CD4-positive, alpha-beta T cell treated with Interleukin-10 for 1 hour (primary cell): ENCODE measurements around the gene TANC1.
"Not testable (repeated sequence)": the region's sequence is repeated elsewhere in the genome, so short reads cannot be mapped to it uniquely, and the experiment has no call there.

ENCODE experiments used
- DNase-seq: peaks from one replicate; pipeline ENCODE4 v3.0.0-alpha.2; 2020

The TANC1 gene

DNA sequence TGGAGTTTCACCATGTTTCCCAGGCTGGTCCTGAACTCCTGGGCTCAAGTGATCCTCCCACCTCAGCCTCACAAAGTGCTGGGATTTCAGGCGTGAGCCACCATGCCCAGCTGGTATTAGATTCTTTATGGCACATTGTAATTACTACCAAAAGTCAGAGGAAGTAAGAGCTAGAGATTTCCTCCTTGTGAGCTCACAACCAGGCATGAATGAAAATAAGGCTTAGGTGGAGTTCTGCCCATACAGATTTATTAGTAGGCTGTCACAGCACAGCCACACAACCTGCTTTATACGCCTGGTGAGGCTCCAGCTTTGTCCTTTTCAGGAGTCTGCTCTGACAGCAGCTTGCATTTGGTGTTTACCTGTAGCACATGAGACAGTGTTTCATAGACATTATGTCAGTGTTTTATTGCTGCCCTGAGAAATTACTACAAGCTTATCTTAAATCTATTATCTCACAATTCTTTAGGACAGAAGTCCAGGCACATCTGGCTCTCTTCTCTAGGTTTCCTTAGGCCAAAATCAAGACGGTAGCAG lies 156.6 kb downstream of the TANC1 start:
- DNase-seq, result no peak

DNA sequence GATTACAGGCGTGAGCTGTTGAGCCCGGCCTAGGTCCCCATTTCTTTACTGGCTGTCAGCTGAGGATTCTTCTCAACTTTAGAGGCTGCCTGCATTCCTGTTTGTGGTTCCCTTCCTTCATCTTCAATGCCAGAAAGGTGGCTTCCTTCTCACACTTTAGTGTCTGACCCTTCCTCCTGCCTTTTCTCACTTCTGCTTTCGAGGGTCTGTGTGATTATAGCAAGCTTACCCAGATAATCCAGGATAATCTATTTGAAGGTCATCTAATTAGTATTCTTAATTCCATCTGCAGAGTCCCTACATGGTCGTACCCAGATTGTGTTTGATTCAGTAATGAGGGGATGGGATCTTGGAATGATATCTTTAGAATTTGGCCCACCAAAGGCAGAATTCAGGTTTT lies 157.4 kb downstream of the TANC1 start:
- DNase-seq, result no peak

DNA sequence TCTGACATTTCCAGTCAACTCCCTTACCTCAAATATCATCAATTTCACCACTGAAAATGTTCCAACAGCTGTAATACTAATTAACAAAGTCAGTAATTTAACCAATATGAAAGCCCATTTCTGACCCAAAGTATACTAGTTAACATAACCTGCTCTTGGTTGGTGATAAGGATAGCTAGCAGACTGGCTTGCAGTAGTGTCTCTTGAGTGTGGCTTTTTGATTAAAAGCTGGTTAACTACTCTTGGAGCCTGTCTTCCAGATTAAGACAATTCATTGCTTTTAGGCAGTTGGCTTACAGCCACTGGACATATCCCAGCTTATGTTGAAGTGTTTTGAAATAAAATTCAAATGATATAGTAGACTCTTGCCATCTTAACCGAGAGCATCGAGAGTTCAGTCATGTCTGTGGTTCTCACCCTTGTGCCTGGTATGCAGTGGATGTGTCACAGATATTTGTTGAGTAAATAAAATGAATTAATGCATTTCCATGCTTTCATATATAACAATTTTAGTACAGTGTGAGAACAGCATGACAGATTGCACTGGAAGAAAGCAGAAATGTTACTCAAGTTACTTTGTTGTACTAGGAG lies 158.1 kb downstream of the TANC1 start:
- no peak for DNase-seq

DNA sequence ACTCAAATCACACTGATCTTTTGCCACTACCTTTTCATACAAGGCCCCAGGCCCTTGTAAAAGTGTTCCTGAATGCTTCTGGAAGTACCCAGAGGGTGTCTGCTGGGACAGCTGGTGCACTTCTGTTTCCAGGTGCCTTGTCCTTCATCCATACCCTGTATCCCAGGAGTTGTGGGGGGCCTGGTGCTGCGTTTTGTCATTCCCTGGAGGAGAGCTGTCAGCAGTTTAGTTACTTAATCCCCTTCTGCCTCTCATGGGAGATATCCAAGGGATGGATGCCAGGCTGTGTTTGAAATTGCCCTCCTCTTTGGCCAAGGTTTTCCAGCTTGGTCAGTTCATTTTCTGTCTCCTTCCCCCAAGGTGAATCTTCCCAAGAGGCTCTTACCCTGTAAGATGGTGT lies 159.8 kb downstream of the TANC1 start:
- no peak for DNase-seq

DNA sequence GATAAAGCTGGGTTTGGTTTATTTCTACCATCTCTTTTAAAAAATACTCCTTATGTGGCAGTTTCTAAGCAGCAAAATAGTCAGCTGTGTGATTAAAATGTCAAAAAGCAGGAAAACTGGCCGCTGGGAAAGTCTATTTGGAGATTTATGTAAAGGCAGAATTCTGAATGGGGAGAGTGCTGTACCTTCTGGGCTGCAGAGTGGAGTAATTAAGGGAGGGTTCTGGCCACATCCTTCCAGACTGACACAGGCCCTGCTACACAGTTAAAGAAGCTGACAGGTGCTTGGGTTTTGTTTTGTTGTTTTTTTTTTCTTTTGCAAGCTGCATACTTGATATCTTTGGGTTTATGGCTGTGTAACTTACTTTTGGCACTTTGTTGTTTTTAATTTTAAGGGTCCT lies 160.8 kb downstream of the TANC1 start:
- DNase-seq, result no peak

DNA sequence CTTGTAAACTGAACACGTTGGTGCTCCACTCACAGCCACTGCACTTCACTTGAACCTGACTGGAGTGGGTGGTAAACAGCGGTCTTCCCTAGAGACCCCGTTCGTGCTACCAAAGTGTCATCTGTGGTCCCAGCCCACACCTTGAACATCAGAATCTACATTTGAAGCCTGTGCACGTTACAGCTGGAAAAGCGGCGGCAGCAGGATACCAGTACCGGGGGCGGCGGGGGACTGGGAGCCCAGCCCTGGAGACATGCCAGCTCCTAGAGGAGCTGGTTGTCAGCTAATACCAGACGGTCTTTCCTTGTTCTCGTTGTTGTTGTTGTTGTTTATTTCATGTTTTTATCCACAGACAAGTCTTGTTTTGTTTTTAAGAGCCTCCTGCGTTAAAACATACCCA lies 161.4 kb downstream of the TANC1 start:
- no peak for DNase-seq

DNA sequence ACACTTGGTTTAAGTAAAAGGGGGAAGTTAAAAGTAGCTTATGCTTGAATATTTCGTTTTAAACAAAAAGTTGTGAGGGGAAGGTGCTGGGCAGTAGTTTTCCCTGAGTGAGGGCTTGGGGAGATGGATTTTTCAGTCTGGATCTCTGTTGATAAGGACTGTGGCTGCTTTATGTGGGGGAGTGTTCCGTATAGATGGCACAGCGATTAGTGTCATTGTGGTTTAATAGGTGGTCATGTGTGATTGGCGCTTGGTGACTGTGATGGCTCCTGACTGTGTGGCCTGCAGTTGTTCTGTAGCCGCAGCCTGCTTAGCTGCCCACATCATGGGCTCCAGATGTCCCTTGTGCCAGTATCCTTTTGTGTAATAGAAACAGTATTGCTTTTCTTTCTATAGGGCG lies 161.9 kb downstream of the TANC1 start:
- no peak for DNase-seq

DNA sequence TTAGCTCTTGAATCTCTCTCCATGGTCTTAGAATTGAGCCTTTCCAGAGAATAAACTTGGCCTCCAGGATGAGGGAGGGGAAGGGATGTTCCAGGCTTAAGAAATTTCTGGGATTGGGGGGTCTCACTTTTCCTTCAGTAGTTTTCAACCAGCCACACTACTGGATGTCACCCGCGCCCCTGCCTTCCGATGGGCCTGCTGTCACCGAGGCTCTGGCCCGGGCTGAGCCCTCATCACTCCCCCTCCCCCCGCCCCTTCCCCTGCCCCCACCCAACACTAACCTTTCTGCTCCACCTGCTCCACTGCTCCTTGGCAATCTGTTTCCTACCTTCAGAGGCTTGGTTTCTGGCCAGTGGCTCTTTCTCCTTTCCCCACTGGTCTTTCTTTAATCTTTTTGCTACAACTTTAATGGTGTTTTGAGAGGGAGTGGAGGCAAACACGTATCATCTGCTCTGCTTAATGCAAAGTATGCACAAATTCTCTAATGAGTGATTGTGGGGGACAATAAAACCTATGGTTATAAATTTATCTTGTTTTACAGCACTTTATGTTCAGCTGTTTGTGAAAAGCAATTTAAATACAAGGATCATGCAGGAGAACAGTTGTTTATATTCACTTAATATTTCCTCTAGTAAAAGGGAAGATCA lies 162.9 kb downstream of the TANC1 start:
- no peak for DNase-seq

DNA sequence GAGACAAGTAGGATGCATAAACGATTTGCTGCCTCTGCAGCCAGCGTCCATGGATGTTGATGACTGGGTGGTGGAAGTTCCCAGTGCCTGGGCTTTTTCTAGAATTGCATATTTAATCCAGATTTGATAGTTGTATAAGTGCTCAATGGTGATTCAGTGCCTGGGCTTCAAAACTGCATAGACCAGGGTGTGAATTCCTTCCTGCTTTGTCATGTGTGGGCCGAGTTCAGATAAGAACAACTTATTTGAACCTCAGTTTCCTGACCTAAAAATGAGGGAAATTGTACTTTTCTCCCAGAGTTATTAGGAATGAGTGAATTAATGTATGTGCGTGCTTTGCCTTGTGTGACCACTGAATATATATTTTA lies 163.5 kb downstream of the TANC1 start:
- no peak for DNase-seq

DNA sequence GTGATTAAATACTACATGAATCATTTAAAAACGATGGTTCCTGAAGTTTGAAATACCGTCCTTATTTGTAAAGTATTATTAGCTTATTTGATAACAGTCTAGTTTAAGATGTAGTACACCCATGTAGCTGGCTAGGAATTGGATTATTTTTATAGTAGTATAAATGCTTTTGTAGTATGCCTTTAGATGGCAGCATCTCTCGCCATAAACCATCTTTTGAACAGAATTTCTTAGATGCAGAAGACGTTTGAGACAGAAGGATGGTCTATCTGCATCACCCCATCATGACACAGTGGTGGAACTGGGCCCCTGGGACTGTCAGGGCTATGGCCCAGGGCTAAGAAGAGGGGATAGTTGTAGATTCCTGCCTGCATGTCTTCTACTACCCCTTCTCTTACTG lies 165.4 kb downstream of the TANC1 start:
- DNase-seq, result peak; percentile 19

DNA sequence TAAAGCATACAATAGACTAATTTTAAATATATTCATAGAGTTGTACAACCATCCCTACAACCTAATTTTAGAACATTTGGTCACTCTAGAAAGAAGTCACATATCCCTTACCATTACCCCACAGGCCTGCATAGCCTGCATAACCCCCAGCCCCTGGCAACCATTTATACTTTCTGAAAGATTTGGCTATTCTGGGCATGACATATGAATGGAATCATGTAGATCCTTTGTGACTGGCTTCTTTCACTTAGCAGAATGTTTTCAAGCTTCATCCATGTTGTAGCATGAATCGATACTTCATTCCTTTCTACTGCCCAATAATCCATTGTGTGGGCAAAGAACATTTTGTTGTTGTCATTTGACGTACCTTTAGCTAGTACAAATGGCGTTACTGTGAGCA lies 166.5 kb downstream of the TANC1 start:
- DNase-seq, result no peak

DNA sequence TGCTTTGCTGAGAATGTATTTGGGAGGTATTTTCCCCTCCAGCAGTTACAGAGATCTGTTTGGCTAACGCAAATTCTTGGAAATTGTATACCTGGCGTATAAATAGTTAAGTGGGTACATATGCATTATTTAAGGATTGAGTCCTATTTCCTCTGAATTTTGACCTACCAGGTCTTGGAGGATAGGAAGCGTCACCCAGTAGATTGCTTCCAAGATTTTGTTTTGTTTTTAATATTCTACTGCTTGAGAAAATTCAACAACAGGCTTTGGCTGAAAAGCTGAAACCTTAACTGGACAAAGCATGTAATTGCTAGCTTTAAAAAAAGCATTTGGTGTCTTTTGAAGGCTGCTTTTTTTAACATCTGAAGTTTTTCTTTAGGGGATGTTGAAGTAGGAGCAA lies 168.0 kb downstream of the TANC1 start:
- no peak for DNase-seq

DNA sequence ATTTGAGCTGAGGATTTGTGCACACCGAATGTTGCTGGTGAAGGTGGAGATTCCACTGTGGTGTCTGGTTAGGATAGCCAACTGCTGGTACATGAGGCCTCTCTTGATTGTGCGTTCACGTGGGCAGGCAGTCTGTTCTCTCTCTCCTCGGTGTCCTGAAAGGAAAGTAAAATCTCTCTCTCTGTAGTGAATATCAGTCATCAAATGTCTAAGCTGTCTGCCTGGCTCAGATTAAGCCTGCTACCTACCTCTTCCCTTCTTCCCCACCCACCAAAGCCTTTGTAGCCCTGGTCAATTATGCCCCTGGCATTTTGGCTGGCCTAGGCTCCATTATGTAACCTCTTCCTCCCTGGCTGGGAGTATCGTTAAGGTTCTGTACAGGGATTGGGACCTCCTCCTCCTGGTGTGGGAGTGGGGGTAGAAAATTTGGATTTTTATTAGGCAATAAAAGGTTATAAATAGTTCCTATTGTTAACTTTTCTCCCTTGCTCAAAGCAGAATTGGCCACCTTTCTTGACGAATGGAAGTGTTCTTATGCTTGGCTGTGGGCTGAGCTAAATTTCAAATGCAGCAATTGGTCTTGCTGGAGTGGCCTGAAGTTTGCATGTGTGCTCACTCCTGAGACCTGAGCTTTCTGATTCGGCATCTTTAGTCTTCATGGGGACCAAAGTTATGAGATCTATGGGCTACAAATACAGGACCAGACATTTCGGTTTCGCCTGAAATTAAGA lies 169.2 kb downstream of the TANC1 start:
- no peak for DNase-seq

DNA sequence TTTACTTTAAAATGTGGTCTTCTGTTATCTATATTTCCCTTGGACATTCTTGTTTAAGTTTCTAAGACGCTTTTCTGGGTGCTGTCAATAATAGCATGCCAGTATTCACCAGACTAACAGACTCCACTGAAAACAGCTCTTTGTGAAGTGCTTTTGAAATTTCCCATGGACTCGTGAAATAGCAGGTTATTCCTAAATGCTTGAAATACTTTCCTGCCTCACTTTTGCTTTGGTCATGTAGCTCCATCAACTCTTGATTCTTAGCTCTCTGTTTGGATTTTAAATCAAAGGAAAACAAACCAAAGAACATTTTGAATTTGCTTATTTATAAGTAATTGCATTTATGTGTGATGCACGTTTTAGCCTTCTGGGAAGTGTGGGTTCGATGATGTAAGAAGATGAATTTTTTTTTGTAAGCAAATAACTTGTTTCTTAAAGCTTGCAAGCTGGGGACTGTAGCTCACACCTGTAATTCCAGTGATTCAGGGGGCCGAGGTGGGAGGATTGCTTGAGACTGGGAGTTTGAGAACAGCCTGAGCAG lies 170.3 kb downstream of the TANC1 start:
- DNase-seq, result no peak

DNA sequence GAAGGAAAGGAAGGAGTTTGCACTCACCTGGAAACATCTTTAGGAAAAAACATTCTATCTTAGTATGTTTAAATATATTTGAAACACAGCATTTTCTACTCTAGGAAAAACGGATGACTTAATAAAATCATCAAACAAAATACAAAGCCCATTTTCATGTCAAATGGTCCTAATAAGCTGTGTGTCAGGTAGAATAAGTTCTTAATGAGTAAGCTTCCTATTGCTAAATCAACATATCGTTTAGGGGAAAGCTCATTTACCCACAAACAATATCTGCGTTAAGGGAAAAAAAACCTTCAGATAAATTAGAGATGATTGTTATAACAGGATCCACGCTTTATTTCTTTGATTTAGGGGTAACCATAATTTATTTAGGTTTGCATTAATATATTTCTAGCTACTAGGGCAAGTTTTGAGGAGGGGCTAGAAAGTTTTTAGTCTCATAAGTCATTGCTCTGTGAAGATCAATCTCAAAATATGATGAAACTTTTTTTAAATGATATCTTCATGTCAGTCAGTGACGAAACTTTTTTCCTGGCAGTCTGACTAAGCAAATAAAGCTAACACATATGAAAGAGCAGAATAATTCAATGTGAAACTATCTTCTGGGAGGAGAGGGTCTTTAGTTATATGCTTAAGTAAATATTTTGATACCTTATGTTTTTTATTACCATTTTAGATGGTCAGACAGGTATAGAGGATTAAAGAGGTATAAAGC lies 170.9 kb downstream of the TANC1 start:
- DNase-seq, result no peak

DNA sequence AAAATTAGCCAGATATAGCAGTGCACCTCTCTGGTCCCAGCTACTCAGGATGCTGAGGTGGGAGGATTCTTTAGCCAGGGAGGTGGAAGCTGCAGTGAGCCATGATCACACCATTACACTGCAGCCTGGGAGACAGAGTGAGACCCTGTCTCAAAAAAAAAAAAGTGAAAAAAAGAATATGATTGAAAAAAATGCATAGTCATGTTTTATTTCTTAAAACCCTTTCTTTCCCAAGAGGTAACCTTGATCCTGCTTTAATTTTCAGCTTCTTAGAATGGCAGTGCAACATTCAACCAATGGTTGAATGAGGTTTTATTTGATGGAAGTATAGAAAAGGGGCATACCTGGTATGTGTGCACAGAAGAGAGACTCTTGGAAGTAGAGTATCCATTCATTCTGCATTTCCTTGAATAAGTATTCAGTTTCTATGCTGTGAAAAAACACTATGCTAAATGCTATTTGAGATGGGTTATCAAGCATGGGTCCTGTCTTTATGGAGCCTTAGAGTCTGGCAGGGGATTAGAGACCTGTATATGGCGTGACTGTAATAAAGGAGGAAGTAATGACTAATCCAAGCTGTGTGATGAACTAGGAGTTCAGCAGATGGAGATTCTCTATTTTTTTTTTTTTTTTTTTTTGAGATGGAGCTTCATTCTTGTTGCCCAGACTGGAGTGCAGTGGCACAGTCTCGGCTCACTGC lies 171.8 kb downstream of the TANC1 start:
- no peak for DNase-seq

DNA sequence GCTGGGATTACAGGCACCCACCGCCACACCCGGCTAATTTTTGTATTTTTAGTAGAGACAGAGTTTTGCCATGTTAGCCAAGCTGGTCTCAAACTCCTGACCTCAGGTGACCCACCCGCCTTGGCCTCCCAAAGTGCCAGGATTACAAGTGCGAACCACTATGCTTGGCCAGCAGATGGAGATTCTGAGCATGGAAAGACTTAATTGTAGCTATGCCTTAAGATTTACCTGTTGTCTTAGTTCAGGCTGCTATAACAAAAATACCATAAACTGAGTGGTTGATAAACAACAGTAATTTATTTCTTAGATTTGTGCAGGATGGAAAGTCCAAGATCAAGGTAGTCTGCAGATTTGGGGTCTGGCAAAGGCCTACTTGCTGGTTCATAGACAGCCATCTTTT lies 172.4 kb downstream of the TANC1 start:
- DNase-seq, result not testable (repeated sequence)

DNA sequence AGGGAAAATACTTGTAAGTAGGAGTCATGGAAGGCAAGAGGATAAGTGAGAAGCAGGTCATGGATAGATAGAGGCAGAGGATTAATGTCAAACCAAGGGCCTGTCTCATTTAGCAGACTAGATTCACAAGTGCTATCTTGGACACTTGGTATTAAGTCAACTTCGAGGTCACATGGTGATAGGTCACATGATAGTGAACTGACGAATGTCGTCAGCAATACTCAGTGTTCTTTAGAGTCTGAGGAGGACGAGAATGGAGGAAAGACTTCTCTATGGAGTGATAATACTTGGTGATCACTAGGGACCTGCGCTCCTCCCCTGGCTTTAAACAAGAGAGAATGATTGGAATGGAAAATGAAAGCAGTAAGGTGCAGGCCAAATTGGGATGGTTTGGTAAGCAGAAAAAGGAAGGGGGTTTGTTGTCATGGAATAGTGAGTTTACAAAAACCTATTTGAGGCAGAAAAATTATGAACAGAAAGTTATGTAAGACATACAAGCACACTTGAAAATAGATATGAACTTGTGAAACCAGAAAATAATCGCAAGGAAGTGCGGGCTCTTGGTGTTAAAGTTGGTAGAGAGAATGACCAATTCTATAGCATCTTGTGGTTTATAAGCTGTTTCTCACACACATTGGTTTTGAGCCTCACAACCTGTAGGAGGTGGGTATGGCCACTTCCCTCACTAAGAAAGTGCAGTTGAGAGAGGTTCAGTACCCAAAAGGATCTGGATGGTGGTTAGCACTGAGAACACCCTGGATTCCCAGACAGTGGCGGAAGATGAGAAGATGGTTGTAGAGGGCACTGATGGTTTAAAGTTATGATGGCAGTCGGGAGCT lies 176.6 kb downstream of the TANC1 start:
- DNase-seq, result peak; percentile 47

DNA sequence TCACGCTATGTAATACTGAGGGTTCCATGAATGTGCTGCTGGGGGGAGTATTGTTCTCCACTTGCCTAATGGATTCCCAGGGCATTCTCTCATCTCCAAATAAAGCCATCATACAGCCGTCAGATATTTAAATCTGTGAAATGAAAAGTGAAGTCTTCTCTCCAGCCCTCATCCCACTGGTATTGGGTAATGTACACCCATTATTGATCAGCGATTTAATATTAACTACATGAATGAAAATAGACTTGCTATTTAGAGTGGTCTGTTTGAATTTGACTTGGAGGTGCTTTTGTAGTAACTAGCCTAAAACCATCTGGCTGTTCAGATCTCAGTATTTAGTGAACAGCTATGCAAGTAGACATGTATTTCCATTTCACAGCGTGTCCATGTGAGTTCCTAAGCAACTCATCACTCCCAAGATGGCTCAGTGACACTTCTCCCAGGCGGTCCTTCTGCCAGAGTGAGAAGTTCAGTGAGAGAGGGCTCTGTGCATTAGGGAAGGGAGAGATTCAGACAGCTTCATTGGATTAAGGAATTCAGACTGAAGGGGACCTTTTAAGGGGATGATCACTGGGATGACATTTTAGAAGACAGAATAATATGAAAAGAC lies 177.4 kb downstream of the TANC1 start:
- DNase-seq, result no peak

DNA sequence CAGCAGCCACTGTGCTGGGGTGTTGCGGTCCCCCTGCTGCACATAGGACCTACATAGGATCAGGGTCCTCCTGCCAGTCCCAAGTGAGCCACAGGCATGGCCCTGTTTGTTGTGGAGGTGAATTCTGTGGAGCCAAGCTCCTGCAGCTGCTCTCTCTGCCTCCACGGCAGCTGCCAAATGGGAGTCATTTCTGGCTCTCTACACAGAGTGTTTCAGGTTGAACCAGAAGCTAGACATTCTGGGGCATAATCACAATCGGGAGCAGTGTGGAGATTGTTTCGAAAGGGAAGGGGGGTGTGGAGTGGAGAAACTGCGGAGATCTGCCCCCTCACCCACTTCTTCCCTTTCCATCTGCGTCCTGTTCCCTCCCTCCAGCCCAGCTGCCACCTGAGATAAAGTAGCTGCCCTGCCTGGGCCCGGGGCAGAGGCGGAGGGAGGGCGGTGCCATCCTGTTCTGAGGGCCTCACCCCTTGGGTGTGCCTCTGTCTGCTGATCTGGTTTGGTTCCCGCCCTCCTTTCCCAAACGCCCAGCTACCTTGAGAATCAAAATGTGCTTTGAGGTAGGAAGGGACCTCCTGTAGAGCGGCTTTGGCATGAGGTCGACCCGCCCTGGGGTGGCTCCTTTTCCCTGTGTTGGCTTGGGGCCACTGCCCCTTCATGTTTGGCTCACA lies 178.7 kb downstream of the TANC1 start:
- no peak for DNase-seq

DNA sequence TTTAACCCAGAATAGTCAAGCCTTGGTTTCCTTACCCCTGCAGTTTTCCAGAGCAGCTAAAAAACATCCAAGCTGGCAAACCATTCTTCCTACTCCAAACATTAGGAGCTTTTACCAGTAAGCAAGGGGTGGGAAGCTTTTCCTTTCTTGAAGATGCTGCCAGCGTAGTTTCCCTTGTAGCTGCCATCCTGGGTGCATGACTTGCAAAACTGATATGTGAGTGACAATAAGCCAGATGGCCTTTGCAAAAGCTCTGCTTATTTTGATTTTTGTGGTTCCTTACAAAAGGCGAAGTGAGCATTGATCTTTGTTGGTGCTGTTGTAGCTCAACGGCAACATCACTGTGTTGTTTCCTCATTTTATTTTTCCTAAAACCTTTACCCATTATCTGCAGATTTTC lies 179.2 kb downstream of the TANC1 start:
- no peak for DNase-seq
